Nephron (organoid): ENCODE measurements around the gene SCYGR2.

Experiments
- H3K27ac Mint-ChIP-seq, 3 experiments: 2 replicates each; pipeline ENCODE4 v1.8.0; 2020; ENCODE audit warnings: mixed read lengths in 3 of 3, mild to moderate bottlenecking in 2 of 3, moderate library complexity in 1 of 3
- H3K27me3 Mint-ChIP-seq: 2 replicates; pipeline ENCODE4 v1.8.0; 2021; ENCODE audit warnings: low read depth, mild to moderate bottlenecking, moderate library complexity, mixed read lengths
- H3K36me3 Mint-ChIP-seq: 2 replicates; pipeline ENCODE4 v1.8.0; 2020; ENCODE audit warnings: low read depth, mixed read lengths
- H3K4me1 Mint-ChIP-seq: 2 replicates; pipeline ENCODE4 v1.8.0; 2020; ENCODE audit warnings: mixed read lengths
- H3K4me3 Mint-ChIP-seq, 3 experiments: 2 replicates each; pipeline ENCODE4 v1.8.0; 2020; ENCODE audit warnings: mild to moderate bottlenecking in 3 of 3, mixed read lengths in 3 of 3, moderate library complexity in 2 of 3
- H3K9me3 Mint-ChIP-seq: 2 replicates; pipeline ENCODE4 v1.8.0; 2020; ENCODE audit warnings: mixed read lengths
- CTCF ChIP-seq, 3 experiments: fragments of 200-600 bp; sonication (generic); IDR thresholded peaks; one replicate each; pipeline ENCODE4 v1.5.0; 2021; ENCODE audit warnings: antibody characterized with exemption in 3 of 3; ENCODE audit not compliant: unreplicated experiment in 3 of 3

Gene SCYGR2

GRCh38 chr2:227570615-227571014, 28.1 kb upstream of the SCYGR2 start:
- Mint-ChIP-seq H3K9me3 (no peaks in the 10 kb centered on the region), H3K36me3 (no peaks in the 10 kb centered on the region), H3K4me3 (no peak overlapping the region), H3K27me3 (no peaks in the 10 kb centered on the region), H3K27ac (peak overlapping the region in 1 of 3 experiments; percentile 16), H3K4me1 (no peaks in the 10 kb centered on the region)
- no peak for TF ChIP-seq CTCF (IDR thresholded peaks at IDR 0.05; ENCODE audit: unreplicated experiment in 3 of 3)

DNA sequence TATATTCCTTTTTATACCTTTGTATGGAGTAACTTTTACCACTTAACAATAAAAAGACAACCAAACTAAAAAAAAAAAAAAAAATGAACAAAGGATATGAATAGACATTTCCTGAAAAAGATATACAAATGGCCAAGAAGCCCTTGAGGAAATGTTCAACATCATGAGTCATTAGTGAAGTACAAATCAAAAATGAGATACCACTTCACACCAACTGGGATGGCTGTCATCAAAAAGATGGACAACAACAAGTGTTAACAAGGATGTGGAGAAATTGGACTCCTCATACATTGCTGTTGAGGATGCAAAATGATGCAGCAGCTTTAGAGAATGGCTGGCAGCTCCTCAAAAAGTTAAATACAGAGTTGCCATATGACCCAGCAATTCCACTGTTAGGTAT, 22.6 kb upstream of the SCYGR2 start:
- Mint-ChIP-seq H3K36me3 (no peaks in the 10 kb centered on the region), H3K27me3 (no peaks in the 10 kb centered on the region), H3K4me1 (no peaks in the 10 kb centered on the region), H3K9me3 (no peaks in the 10 kb centered on the region), H3K4me3 (no peak overlapping the region), H3K27ac (no peak overlapping the region)
- TF ChIP-seq CTCF (IDR thresholded peaks at IDR 0.05; ENCODE audit: unreplicated experiment in 3 of 3), result no peak

DNA sequence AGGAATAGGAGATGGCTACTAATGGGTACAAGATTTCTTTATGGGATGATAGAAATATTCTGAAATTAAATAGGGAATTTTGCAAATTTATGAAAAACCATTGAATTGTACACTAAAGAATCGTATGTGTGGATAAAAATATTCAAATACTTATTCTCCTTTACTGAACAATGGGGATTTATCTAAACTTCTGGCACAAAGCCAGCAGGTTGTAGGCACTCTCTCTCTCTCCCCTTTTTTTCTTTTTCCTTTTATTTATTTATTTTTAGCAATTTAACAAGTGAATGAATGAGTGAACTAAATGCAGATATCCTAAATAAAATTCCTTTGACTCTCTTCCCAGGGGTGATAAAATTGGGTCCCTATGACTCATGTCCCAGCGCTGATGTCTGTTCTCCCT, 21.9 kb upstream of the SCYGR2 start:
- no peaks in the 10 kb centered on the region for H3K4me1 Mint-ChIP-seq
- H3K27ac Mint-ChIP-seq, result no peak overlapping the region
- TF ChIP-seq CTCF (IDR thresholded peaks at IDR 0.05; ENCODE audit: unreplicated experiment in 3 of 3), result no peak
- H3K27me3 Mint-ChIP-seq, result no peaks in the 10 kb centered on the region
- H3K9me3 Mint-ChIP-seq, result no peaks in the 10 kb centered on the region
- H3K4me3 Mint-ChIP-seq, result no peak overlapping the region
- H3K36me3 Mint-ChIP-seq, result no peaks in the 10 kb centered on the region

- no peaks in the 10 kb centered on the region for H3K36me3 Mint-ChIP-seq
- H3K4me3 Mint-ChIP-seq, result no peak overlapping the region
- TF ChIP-seq CTCF (IDR thresholded peaks at IDR 0.05; ENCODE audit: unreplicated experiment in 3 of 3), result no peak
- H3K9me3 Mint-ChIP-seq, result peaks cover 5% of the 10 kb centered on the region
- no peaks in the 10 kb centered on the region for H3K4me1 Mint-ChIP-seq
- no peak overlapping the region for H3K27ac Mint-ChIP-seq
- H3K27me3 Mint-ChIP-seq, result no peaks in the 10 kb centered on the region
Observed at GRCh38 chr2:227577555-227577954, 21.1 kb upstream of the SCYGR2 start.

- Mint-ChIP-seq H3K4me3 (no peak overlapping the region), H3K27ac (no peak overlapping the region), H3K27me3 (no peaks in the 10 kb centered on the region), H3K4me1 (no peaks in the 10 kb centered on the region), H3K9me3 (peaks cover 8% of the 10 kb centered on the region), H3K36me3 (no peaks in the 10 kb centered on the region)
- no peak for TF ChIP-seq CTCF (IDR thresholded peaks at IDR 0.05; ENCODE audit: unreplicated experiment in 3 of 3)
Observed at GRCh38 chr2:227578642-227579041, 20.1 kb upstream of the SCYGR2 start.

DNA sequence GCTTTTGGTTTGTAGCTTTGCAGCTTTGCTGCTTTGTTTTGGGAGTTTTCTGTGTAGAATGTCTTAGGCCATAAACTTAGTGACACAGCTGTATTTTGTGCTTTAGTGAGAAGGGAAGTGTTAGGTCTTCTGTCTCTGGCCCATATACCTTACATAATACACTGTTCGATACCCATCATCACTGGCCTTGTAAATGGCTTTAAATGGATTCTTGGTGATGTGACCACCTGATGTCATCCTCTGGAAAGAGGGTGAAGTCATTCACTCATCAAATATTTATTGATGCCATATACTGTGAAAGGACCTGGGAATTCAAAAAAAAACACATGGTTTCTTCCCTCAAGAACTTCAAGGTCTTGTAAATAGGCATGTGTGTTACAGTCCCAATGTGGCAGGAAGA, 18.9 kb upstream of the SCYGR2 start:
- H3K4me1 Mint-ChIP-seq, result no peaks in the 10 kb centered on the region
- no peak overlapping the region for H3K27ac Mint-ChIP-seq
- H3K9me3 Mint-ChIP-seq, result peaks cover 12% of the 10 kb centered on the region
- H3K4me3 Mint-ChIP-seq, result no peak overlapping the region
- H3K36me3 Mint-ChIP-seq, result no peaks in the 10 kb centered on the region
- peaks cover 6% of the 10 kb centered on the region for H3K27me3 Mint-ChIP-seq
- TF ChIP-seq CTCF (IDR thresholded peaks at IDR 0.05; ENCODE audit: unreplicated experiment in 3 of 3), result no peak
